IMR-90 (cell line): ENCODE measurements around the gene MCTP2. TPM values are rescaled to one million over a fixed set of nuclear protein-coding genes. Genes with fewer than 3 reads are reported as not detected.

Experiments used
- ATAC-seq: fragments of 200-7000 bp; cut with Tn5 transposase; 2 replicates; pipeline ENCODE4 v1.9.1; 2020; ENCODE audit warnings: low read depth, mild to moderate bottlenecking, moderate library complexity
- BruUV-seq: library from RNA; stranded (reverse); fragments of 400-500 nt; replicated peaks from 2 replicates; lab custom pipeline; 2021; lab: Mats Ljungman, UMichigan
- CTCF ChIA-PET: fragments of 300-600 bp; formaldehyde crosslinking; extraction: SDS; loops from one replicate; lab custom pipeline; 2021; ENCODE audit warnings: antibody characterized with exemption; lab: Yijun Ruan, JAX
- POLR2A ChIA-PET: fragments of 300-600 bp; sonication (Branson Sonifier 250); formaldehyde crosslinking; loops from one replicate; lab custom pipeline; 2022; ENCODE audit warnings: antibody characterized with exemption; ENCODE audit not compliant: unreplicated experiment; lab: Charles Lee
- DNase-seq: peaks from one replicate; pipeline ENCODE4 v3.0.0; 2013
- H2AFZ ChIP-seq: replicated peaks from 2 replicates; pipeline ENCODE3; 2013; ENCODE audit warnings: low read length, mild to moderate bottlenecking; ENCODE audit not compliant: poor library complexity
- H2AK5ac ChIP-seq: 2 replicates; pipeline ENCODE4 v1.6.1; 2013; ENCODE audit warnings: low read depth, low read length, inconsistent platforms
- H2AK9ac ChIP-seq: replicated peaks from 2 replicates; pipeline ENCODE3; 2013; ENCODE audit warnings: mild to moderate bottlenecking, low read depth, low read length, moderate library complexity; ENCODE audit not compliant: poor library complexity
- H2BK120ac ChIP-seq: 2 replicates; pipeline ENCODE4 v1.6.1; 2013; ENCODE audit warnings: low read depth, low read length, inconsistent platforms
- H2BK15ac ChIP-seq: 3 replicates; pipeline ENCODE4 v1.6.1; 2013; ENCODE audit warnings: low read depth, low read length, inconsistent platforms
- H2BK20ac ChIP-seq: 2 replicates; pipeline ENCODE4 v1.6.1; 2013; ENCODE audit warnings: low read depth, mild to moderate bottlenecking, inconsistent platforms, low read length, moderate library complexity
- H2BK5ac ChIP-seq: 2 replicates; pipeline ENCODE4 v1.6.1; 2013; ENCODE audit warnings: mild to moderate bottlenecking, low read depth, low read length, inconsistent platforms; ENCODE audit not compliant: poor library complexity, severe bottlenecking
- H3K14ac ChIP-seq: replicated peaks from 2 replicates; pipeline ENCODE4 v1.6.1; 2013; ENCODE audit warnings: low read depth, low read length, inconsistent platforms
- H3K18ac ChIP-seq: 2 replicates; pipeline ENCODE4 v1.6.1; 2013; ENCODE audit warnings: low read depth, low read length, control low read depth
- H3K23ac ChIP-seq: 2 replicates; pipeline ENCODE4 v1.6.1; 2013; ENCODE audit warnings: low read depth, low read length, inconsistent platforms
- H3K27ac ChIP-seq: 2 replicates; pipeline ENCODE4 v1.5.1; 2013; ENCODE audit warnings: mild to moderate bottlenecking, control low read depth, low read length; ENCODE audit not compliant: insufficient read depth
- H3K27me3 ChIP-seq: 2 replicates; pipeline ENCODE4 v1.6.1; 2013; ENCODE audit warnings: low read length; ENCODE audit not compliant: control insufficient read depth, insufficient read depth
- H3K36me3 ChIP-seq: 2 replicates; pipeline ENCODE4 v1.6.1; 2013; ENCODE audit warnings: low read length, mixed read lengths; ENCODE audit not compliant: control insufficient read depth, insufficient read depth
- H3K4ac ChIP-seq: 2 replicates; pipeline ENCODE4 v1.6.1; 2013; ENCODE audit warnings: low read depth, low read length, inconsistent platforms
- H3K4me1 ChIP-seq: 2 replicates; pipeline ENCODE4 v1.6.1; 2013; ENCODE audit warnings: low read length, mixed read lengths; ENCODE audit not compliant: control insufficient read depth, insufficient read depth
- H3K4me2 ChIP-seq: 2 replicates; pipeline ENCODE4 v1.6.1; 2013; ENCODE audit warnings: low read depth, mild to moderate bottlenecking, control low read depth, low read length, moderate library complexity
- H3K4me3 ChIP-seq: 2 replicates; pipeline ENCODE4 v1.5.1; 2013; ENCODE audit warnings: low read depth, mild to moderate bottlenecking, control low read depth, low read length, moderate library complexity; ENCODE audit not compliant: insufficient read depth
- H3K56ac ChIP-seq: 2 replicates; pipeline ENCODE4 v1.6.1; 2013; ENCODE audit warnings: low read length, inconsistent platforms; ENCODE audit not compliant: insufficient read depth; ENCODE audit errors: extremely low read depth
- H3K79me1 ChIP-seq, 2 experiments: 2 replicates each; pipeline ENCODE4 v1.6.1; 2013; ENCODE audit warnings: low read length in 2 of 2, inconsistent platforms in 1 of 2, low read depth in 1 of 2
- H3K9ac ChIP-seq: 2 replicates; pipeline ENCODE4 v1.6.1; 2013; ENCODE audit warnings: low read depth, low read length, control low read depth
- H3K9me1 ChIP-seq: 2 replicates; pipeline ENCODE4 v1.6.1; 2013; ENCODE audit warnings: low read length, inconsistent platforms; ENCODE audit not compliant: insufficient read depth
- H3K9me3 ChIP-seq: 2 replicates; pipeline ENCODE4 v1.6.1; 2013; ENCODE audit warnings: low read length; ENCODE audit not compliant: control insufficient read depth, insufficient read depth
- H4K20me1 ChIP-seq: 2 replicates; pipeline ENCODE4 v1.6.1; 2013; ENCODE audit warnings: low read length, inconsistent platforms; ENCODE audit not compliant: insufficient read depth
- H4K5ac ChIP-seq: 2 replicates; pipeline ENCODE4 v1.6.1; 2013; ENCODE audit warnings: mild to moderate bottlenecking, low read depth, low read length, control low read depth
- H4K8ac ChIP-seq, 2 experiments: 2 replicates each; pipeline ENCODE4 v1.6.1; 2013; ENCODE audit warnings: low read depth in 2 of 2, low read length in 2 of 2, control low read depth in 1 of 2, inconsistent platforms in 1 of 2
- H4K91ac ChIP-seq: 2 replicates; pipeline ENCODE4 v1.6.1; 2013; ENCODE audit warnings: low read depth, low read length, inconsistent platforms; ENCODE audit not compliant: insufficient read depth
- CEBPB ChIP-seq: IDR thresholded peaks from 2 replicates; pipeline ENCODE4 v1.6.1; 2012; ENCODE audit warnings: low read depth, low read length, improper control_type of control experiment
- ELK1 ChIP-seq: fragments of 150-350 bp; IDR thresholded peaks from 2 replicates; pipeline ENCODE4 v1.6.1; 2016; ENCODE audit warnings: low read depth, mild to moderate bottlenecking, low read length, moderate library complexity, borderline replicate concordance
- WGBS, 2 experiments: methylation state at CpG; one replicate each; pipeline versions ENCODE4 v1.1.5 to v1.1.7; 2013; ENCODE audit warnings: missing lambda C conversion rate in 2 of 2; ENCODE audit not compliant: insufficient read length in 1 of 2; ENCODE audit errors: extremely low coverage in 2 of 2; 5-methylcytosine and 5-hydroxymethylcytosine counted together
- dilution Hi-C: fragments of 300-500 bp; cut with HindIII; formaldehyde crosslinking; loops from one replicate; pipeline ENCODE4 v1.14.3; 2018; ENCODE audit warnings: low sequenced_read_pairs; ENCODE audit not compliant: unreplicated experiment
- in situ Hi-C: fragments of 300-500 bp; cut with MboI; formaldehyde crosslinking; loops from 3 replicates; pipeline ENCODE4 v1.14.3; 2019; ENCODE audit warnings: low sequenced_read_pairs, inconsistent platforms, mixed read lengths
- intact Hi-C: fragments of 100-400 bp; cut with micrococcal nuclease; formaldehyde crosslinking; loops from 2 replicates; pipeline ENCODE4 v1.10.0; 2022
- polyA plus RNA-seq, 3 experiments: library from polyadenylated mRNA; depleted of rRNA; stranded (reverse); fragments of >200 nt; gene quantifications; 2 replicates each; pipeline ENCODE4 v1.2.3, GENCODE V29; 2012; ENCODE audit warnings: low replicate concordance in 1 of 3
- total RNA-seq: library from RNA; depleted of rRNA; stranded (reverse); fragments of >200 nt; gene quantifications from 2 replicates; pipeline ENCODE4 v1.2.3, GENCODE V29; 2012

MCTP2 gene
- total and polyA plus RNA-seq, 2 of the 4 experiments (the other 2 are of a cell fraction): 5.1 to 9.9 TPM

GRCh38 chr15:94386351-94386750, 155.0 kb downstream of the MCTP2 start:
- no peak overlapping the region for H2BK120ac ChIP-seq
- H3K4me2 ChIP-seq: no peak overlapping the region
- no peaks in the 10 kb centered on the region for H4K20me1 ChIP-seq
- H3K27ac ChIP-seq: no peak overlapping the region
- H2BK20ac ChIP-seq: no peak overlapping the region
- H3K4me3 ChIP-seq: no peak overlapping the region
- no peak overlapping the region for H2BK15ac ChIP-seq
- ChIA-PET CTCF (no interaction called here), POLR2A (no interaction called here)
- H4K5ac ChIP-seq: no peak overlapping the region
- no peak overlapping the region for H3K14ac ChIP-seq
- H3K27me3 ChIP-seq: no peaks in the 10 kb centered on the region
- in situ Hi-C loops: no loop called here
- DNase-seq (no peak), ATAC-seq (no peak)
- H4K8ac ChIP-seq: no peak overlapping the region
- WGBS, 2 experiments: 100% methylated on average over 1 of the region's 7 CpGs; no CpG with 5 or more reads in 1 of the 2 experiments
- TF ChIP-seq ELK1: no peak
- no peak for TF ChIP-seq CEBPB
- H2BK5ac ChIP-seq: no peak overlapping the region
- no peak overlapping the region for H3K9ac ChIP-seq
- no peaks in the 10 kb centered on the region for H3K4me1 ChIP-seq
- no peaks in the 10 kb centered on the region for H3K79me1 ChIP-seq
- H3K9me3 ChIP-seq: no peaks in the 10 kb centered on the region
- no peak overlapping the region for H2AK9ac ChIP-seq
- no peak overlapping the region for H4K91ac ChIP-seq
- no peak overlapping the region for H3K4ac ChIP-seq
- no peaks in the 10 kb centered on the region for H3K9me1 ChIP-seq
- intact Hi-C loops: no loop called here
- H2AK5ac ChIP-seq: no peak overlapping the region
- H3K23ac ChIP-seq: no peak overlapping the region
- H3K18ac ChIP-seq: no peak overlapping the region
- no peak overlapping the region for H2AFZ ChIP-seq
- H3K56ac ChIP-seq: no peak overlapping the region
- no TSS peak for BruUV-seq
- H3K36me3 ChIP-seq: 0 out of 2 replicates have a peak, but pooled peaks cover 1% of the 10 kb centered on the region
- dilution Hi-C loops: no loop called here
